ENCODE results near the gene GPHN. TPM values are rescaled to one million over a fixed set of nuclear protein-coding genes. Genes with fewer than 3 reads are reported as not detected.

GPHN gene
- total RNA-seq, 1 donor from 2014 or later: 32.1 TPM

GRCh38 chr14:66993512-66993911, 485.6 kb downstream of the GPHN start:
- no peak for TF ChIP-seq CTCF (IDR thresholded peaks at IDR 0.05; ENCODE audit: unreplicated experiment)
- Mint-ChIP-seq H3K36me3 (peaks cover 11% of the 10 kb centered on the region), H3K4me1 (no peaks in the 10 kb centered on the region), H3K27me3 (ENCODE audit: low read depth) (no peaks in the 10 kb centered on the region), H3K27ac (no peak overlapping the region), H3K4me3 (no peak overlapping the region), H3K9me3 (no peaks in the 10 kb centered on the region)
- DNase-seq (ENCODE audit: low spot score in 2 of 2, unreplicated experiment in 2 of 2): no peak

- Mint-ChIP-seq H3K9me3 (no peaks in the 10 kb centered on the region), H3K27me3 (ENCODE audit: low read depth) (no peaks in the 10 kb centered on the region), H3K27ac (no peak overlapping the region), H3K4me1 (no peaks in the 10 kb centered on the region), H3K36me3 (peaks cover 7% of the 10 kb centered on the region), H3K4me3 (no peak overlapping the region)
- no peak for TF ChIP-seq CTCF (IDR thresholded peaks at IDR 0.05; ENCODE audit: unreplicated experiment)
- no peak for DNase-seq (ENCODE audit: low spot score in 2 of 2, unreplicated experiment in 2 of 2)
Measured at GRCh38 chr14:66998013-66998412, 490.1 kb downstream of the GPHN start.

GRCh38 chr14:66999978-67000377, 492.0 kb downstream of the GPHN start:
- no peaks in the 10 kb centered on the region for H3K27me3 Mint-ChIP-seq (ENCODE audit: low read depth)
- no peak overlapping the region for H3K27ac Mint-ChIP-seq
- DNase-seq (ENCODE audit: low spot score in 2 of 2, unreplicated experiment in 2 of 2): no peak
- peaks cover 11% of the 10 kb centered on the region for H3K4me1 Mint-ChIP-seq
- no peaks in the 10 kb centered on the region for H3K9me3 Mint-ChIP-seq
- peaks cover 4% of the 10 kb centered on the region for H3K36me3 Mint-ChIP-seq
- no peak overlapping the region for H3K4me3 Mint-ChIP-seq
- TF ChIP-seq CTCF (IDR thresholded peaks at IDR 0.05; ENCODE audit: unreplicated experiment): no peak

- TF ChIP-seq CTCF (IDR thresholded peaks at IDR 0.05; ENCODE audit: unreplicated experiment): no peak
- Mint-ChIP-seq H3K4me1 (peaks cover 19% of the 10 kb centered on the region), H3K27ac (no peak overlapping the region), H3K9me3 (no peaks in the 10 kb centered on the region), H3K36me3 (peaks cover 2% of the 10 kb centered on the region), H3K4me3 (no peak overlapping the region), H3K27me3 (ENCODE audit: low read depth) (no peaks in the 10 kb centered on the region)
- no peak for DNase-seq (ENCODE audit: low spot score in 2 of 2, unreplicated experiment in 2 of 2)
Measured at GRCh38 chr14:67002994-67003753, 495.2 kb downstream of the GPHN start.

GRCh38 chr14:67004521-67004920, 496.6 kb downstream of the GPHN start:
- no peak overlapping the region for H3K4me3 Mint-ChIP-seq
- no peak overlapping the region for H3K27ac Mint-ChIP-seq
- no peaks in the 10 kb centered on the region for H3K27me3 Mint-ChIP-seq (ENCODE audit: low read depth)
- no peak for TF ChIP-seq CTCF (IDR thresholded peaks at IDR 0.05; ENCODE audit: unreplicated experiment)
- no peaks in the 10 kb centered on the region for H3K36me3 Mint-ChIP-seq
- peaks cover 19% of the 10 kb centered on the region for H3K4me1 Mint-ChIP-seq
- H3K9me3 Mint-ChIP-seq: no peaks in the 10 kb centered on the region
- no peak for DNase-seq (ENCODE audit: low spot score in 2 of 2, unreplicated experiment in 2 of 2)

Measured in mesothelial cell of epicardium (in vitro differentiated cells).